Stimulated activated CD4-positive, alpha-beta T cell treated with anti-CD3 and anti-CD28 coated beads, Interleukin-15, amount 100 ng/mL, for 1 hour (primary cell): Measurements from ENCODE around the gene MINAR2.

ENCODE experiments used
- DNase-seq, 2 donors: peaks; one replicate each; pipeline ENCODE4 v3.0.0-alpha.2; 2020; ENCODE audit warnings: low read depth in 1 of 2, low spot score in 1 of 2

Gene MINAR2

GRCh38 chr5:129747572-129748407, at the start of gene MINAR2:
TSS of gene MINAR2 (plus strand) at chr5:129748094. CDS start at chr5:129748191, 97 bp downstream.
- no peak for DNase-seq

GRCh38 chr5:129698661-129699060, 49.2 kb upstream of the MINAR2 start:
- DNase-seq: no peak

GRCh38 chr5:129716235-129716634, 31.7 kb upstream of the MINAR2 start:
- no peak for DNase-seq

GRCh38 chr5:129716651-129717050, 31.2 kb upstream of the MINAR2 start:
- DNase-seq: no peak

- DNase-seq: no peak
These were observed 30.1 kb upstream of the MINAR2 start for GRCh38 chr5:129717751-129718310.

GRCh38 chr5:129718471-129719090, 29.3 kb upstream of the MINAR2 start:
- no peak for DNase-seq

- DNase-seq: no peak
These were observed 23.7 kb upstream of the MINAR2 start for GRCh38 chr5:129724222-129724621.

GRCh38 chr5:129724647-129725046, 23.2 kb upstream of the MINAR2 start:
- DNase-seq: no peak

- no peak for DNase-seq
These were observed 8.1 kb upstream of the MINAR2 start for GRCh38 chr5:129739773-129740172.

- DNase-seq: no peak
These were observed 4.2 kb upstream of the MINAR2 start for GRCh38 chr5:129743541-129744187.

- DNase-seq: no peak
These were observed 1.9 kb upstream of the MINAR2 start for GRCh38 chr5:129745997-129746396.

- no peak for DNase-seq
These were observed 1.0 kb upstream of the MINAR2 start for GRCh38 chr5:129746876-129747275.

- no peak for DNase-seq
These were observed 1.3 kb downstream of the MINAR2 start for GRCh38 chr5:129748913-129749880.

- DNase-seq: no peak
These were observed 12.9 kb downstream of the MINAR2 start for GRCh38 chr5:129760636-129761325.

GRCh38 chr5:129763651-129764050, 15.8 kb downstream of the MINAR2 start:
- DNase-seq: no peak

GRCh38 chr5:129766798-129767197, 18.9 kb downstream of the MINAR2 start:
- DNase-seq: no peak

- DNase-seq: no peak
These were observed 20.1 kb downstream of the MINAR2 start for GRCh38 chr5:129767927-129768380.

GRCh38 chr5:129768735-129769134, 20.8 kb downstream of the MINAR2 start:
- DNase-seq: no peak

- no peak for DNase-seq
These were observed 22.3 kb downstream of the MINAR2 start for GRCh38 chr5:129770024-129770820.
